K562 treated with DMSO at 1 percent for 12 hours (cell line): ENCODE results near the gene KDF1. TPM values are rescaled to one million over a fixed set of nuclear protein-coding genes. Genes with fewer than 3 reads are reported as not detected.

Experiments used
- total RNA-seq: library from RNA; unstranded; fragments of 300-600 nt; gene quantifications from 2 replicates; pipeline ENCODE4 v1.2.3, GENCODE V29; 2022; ENCODE audit not compliant: insufficient read depth

Gene KDF1, protein sequence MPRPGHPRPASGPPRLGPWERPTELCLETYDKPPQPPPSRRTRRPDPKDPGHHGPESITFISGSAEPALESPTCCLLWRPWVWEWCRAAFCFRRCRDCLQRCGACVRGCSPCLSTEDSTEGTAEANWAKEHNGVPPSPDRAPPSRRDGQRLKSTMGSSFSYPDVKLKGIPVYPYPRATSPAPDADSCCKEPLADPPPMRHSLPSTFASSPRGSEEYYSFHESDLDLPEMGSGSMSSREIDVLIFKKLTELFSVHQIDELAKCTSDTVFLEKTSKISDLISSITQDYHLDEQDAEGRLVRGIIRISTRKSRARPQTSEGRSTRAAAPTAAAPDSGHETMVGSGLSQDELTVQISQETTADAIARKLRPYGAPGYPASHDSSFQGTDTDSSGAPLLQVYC
- 3.4 and 3.9 TPM in 2 replicates for total RNA-seq

DNA sequence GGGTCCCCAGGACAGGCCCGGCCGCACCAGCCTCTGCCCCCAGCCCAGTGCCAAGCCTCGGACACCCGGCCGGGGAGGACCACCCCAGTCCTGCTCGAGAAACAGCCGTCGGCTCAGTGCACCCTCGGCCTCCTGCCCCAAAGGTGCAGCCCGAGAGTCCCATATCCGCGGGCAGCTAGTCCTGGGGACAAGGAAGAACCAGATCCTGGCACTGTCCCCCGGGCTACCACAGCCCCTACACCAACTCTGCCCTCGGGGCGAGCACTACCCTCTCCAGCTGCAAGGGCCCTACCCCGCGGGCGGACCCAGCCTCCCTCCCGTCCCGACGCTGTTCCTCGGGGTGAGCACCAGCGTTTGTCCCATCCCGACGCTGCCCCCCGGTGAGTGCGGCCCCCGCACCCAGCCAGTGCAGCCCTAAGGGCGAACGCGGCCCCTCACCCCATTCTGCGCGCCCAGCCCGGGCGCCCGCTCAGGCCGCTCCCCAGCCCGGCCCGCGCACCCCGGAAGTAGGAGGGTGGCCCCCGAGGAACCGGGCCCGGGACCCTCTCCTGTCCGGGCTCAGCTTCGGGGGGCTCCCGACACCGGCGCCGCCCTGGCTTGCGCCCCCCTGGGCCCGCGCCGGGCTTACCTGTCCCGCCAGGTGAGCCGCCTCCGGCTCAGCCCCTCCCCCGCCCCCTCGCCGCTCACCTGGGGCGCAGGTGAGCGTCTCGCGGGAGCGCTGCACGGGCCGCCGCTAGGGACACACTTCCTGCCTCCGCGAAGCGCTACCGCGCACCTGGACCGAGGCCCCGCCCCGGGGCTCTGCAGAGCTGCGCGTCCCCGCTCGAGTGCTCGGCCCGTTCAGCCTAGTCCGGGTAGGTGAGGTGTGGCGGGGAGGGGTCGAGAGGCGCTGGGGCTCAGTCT is at the start of gene KDF1:
Gene KDF1 (minus strand): TSS at position 747 of the 903 bp plus-strand sequence. CDS start 8,088 bp downstream, outside the sequence.

DNA sequence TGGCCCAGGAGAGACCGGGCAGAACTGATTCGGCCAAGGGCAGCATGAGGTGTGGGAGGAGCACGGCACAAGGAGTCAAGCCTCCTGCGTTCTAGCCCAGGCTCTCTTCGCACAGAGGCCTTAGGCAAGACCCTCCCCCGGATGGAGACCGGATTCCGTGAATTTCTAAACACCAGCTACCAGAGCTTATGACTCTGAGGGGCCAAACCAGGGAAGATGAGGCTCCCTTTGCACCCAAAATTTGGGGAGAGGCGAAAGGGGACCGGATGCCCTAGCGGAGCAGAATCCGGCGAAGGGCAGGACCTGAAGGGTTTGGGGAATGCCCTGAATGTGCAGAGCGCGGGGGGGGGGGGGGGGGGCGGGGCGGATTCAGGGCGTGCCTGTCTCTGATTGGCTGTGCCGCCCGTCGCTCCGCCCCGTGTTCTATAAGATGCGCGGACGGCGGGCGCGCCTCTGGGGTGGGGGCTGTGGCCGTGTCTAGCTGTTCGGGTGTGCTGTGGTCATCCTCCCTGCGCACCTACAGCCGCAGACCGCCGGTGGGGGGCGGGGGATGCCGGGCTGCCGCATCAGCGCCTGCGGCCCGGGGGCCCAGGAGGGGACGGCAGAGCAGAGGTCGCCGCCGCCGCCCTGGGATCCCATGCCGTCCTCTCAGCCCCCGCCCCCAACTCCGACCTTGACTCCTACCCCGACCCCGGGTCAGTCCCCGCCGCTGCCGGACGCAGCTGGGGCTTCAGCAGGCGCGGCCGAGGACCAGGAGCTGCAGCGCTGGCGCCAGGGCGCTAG is 33.2 kb upstream of the KDF1 start, which contains the start of gene TRNP1:
Gene TRNP1 (plus strand): TSS at position 456 of the 783 bp plus-strand sequence. CDS start 95 bp downstream, at position 551.

DNA sequence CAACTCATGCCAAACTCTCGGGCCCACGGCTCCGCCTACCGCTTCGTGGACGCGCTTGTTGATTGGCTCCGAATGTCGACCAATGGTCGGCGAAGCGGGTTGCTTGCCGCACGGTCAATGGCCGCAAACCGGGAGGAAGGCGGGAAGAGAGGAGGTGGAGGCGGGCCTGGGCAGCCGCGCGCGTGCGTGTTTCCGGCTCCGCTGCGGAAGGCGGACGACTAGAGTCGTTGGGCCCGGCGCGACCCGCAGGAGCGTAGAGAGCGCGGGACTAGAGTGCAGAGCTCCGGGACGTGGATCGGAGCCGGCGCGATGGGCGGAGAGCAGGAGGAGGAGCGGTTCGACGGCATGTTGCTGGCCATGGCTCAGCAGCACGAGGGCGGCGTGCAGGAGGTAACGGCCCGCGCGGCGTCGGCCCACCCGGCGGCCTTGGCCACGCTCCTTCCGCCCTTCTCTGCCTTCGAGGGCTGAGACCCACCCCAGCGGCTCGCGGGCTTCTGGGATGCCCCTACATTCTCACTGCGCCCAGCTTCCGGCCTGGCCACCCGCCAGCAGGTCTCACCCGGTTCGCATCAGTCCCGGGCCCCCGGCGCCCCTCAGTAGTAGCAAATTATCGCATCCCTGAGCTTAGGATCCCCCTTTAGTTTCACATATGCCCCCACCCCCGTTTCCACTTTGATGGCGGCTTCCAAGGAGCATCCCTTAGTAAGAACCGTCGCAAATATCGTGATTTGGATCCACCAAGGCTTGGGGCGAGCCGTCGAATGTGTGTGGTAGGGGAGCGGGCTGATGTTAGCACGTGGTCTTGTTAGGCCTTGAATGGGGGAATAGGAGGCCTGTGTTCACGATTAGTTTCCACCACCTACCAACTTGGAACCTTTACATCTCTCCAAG is 38.5 kb downstream of the KDF1 start, which contains the start of gene NUDC:
Gene NUDC (plus strand): TSS at position 204 of the 891 bp plus-strand sequence. CDS start 106 bp downstream, at position 310.

DNA sequence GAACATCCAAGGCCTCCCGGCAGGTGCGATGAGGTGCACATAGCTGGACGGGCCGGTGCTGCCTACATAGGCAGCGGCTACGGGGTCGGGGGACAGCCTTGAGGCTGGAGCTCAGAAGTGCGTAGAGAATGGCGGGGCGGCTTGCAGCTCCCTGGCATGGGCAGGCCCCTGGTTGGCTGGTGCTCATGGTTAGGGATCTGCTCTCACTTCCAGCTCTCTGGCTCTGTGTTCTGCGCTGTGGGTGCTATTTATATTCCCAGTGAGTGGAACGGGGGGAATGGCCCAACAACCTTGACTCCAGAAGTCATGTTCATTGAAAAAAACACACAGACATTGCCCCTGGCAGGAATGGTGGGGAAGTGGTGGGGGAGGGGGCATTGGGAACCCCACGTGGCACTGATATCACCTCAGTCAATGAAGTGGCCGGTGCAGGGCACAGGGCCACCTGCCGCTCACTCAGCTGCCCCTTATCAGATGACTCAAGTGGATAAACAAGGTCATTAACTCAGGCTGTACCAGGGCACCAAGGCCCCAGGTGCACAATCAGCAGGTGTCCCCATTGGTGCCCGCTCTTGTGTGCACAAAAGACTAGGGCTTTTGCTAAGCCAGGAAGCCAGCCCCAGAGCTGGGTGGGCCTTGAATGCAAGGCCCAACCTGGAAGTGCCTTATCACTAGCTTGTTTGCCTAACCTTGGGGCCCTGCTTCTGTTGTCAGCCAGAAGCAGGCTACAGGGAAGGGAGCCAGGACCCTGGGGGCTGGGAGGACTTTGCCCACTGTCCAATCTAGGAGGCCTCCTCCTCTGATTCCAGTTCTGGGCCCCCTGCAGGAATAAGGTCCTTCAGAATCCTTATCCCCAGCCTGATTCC is 46.3 kb downstream of the KDF1 start, which contains the start of gene NR0B2:
Gene NR0B2 (minus strand): TSS at position 222 of the 866 bp plus-strand sequence. CDS start 35 bp downstream, at position 187.

DNA sequence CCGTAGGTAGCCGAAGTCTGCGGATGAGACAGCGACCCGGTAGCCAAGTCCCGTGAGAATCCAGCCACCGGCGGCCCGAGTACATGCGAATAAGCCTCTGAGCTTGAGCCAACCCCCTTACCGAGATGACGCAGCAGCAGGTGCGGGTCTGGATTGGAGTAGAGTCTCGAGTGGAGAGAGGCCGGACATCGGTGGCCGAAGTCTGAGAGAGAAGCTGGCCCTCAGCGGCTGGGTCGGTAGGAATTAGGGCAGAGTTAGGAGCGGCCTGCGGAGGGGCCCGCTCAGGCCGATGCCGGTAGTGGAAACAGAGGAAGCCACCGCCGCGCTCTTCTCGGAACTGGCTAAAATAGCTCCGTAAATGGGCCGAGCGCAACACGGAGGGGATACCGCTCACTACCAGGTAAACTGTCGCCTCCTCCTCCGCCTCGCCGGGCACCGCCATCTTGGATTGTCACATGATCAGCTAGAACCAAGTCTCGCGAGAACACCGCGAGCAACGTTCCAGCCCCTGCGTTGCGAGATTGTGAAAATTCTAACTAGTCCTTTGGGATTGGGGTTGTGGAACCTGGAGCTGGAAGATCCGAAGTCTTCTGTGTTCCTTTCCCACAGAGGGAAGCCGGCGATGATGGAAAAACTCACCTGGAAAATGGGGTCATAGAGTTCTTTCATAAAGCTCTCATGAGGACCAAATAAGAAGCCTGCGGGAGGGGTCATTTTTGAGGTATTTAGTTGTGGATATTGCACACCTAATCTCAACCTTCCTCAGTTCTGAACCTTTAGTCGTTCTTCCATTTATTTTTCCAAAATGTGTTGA is 60.1 kb downstream of the KDF1 start, which contains the start of gene GPATCH3:
Gene GPATCH3 (minus strand): TSS at position 467 of the 814 bp plus-strand sequence. CDS start 25 bp downstream, at position 442.

Other genes starting within 250 kb of the KDF1 start
- 9.1 and 13.2 TPM in 2 replicates for gene PIGV, start 172.5 kb downstream of the KDF1 start, total RNA-seq
- gene ZDHHC18, start 133.8 kb downstream of the KDF1 start, total RNA-seq, result 13.7 and 29.7 TPM in 2 replicates
- 4.8 and 5.2 TPM in 2 replicates for gene SFN, start 97.3 kb downstream of the KDF1 start, total RNA-seq
- gene GPN2, start 70.2 kb downstream of the KDF1 start, total RNA-seq, result 24.5 and 25.1 TPM in 2 replicates
- 19.8 and 23.2 TPM in 2 replicates for gene GPATCH3, start 60.0 kb downstream of the KDF1 start, total RNA-seq
- not detected in 2 replicates for gene NR0B2, start 46.5 kb downstream of the KDF1 start, total RNA-seq
- gene NUDC, start 38.7 kb downstream of the KDF1 start, total RNA-seq, result 119 and 122 TPM in 2 replicates
- not detected in 2 replicates for gene TRNP1, start 33.2 kb upstream of the KDF1 start, total RNA-seq
- gene TENT5B, start 52.4 kb upstream of the KDF1 start, total RNA-seq, result 2.2 and 3.6 TPM in 2 replicates
- gene SLC9A1, start 194.7 kb upstream of the KDF1 start, total RNA-seq, result 9.9 and 20.9 TPM in 2 replicates